ENCODE data around the gene ATP1B4.

ATP1B4 gene

GRCh38 chrX:120361764-120362305, at the start of gene ATP1B4:
Gene ATP1B4, plus strand, starts transcription at chrX:120362089. Its CDS starts 80 bp downstream, at chrX:120362169.
- Histone ChIP-seq H3K27me3 (ENCODE audit: insufficient read depth, low read length) (no peaks in the 10 kb centered on the region), H3K27ac (ENCODE audit: low read length) (no peak within 1 kb of the TSS), H3K9ac (ENCODE audit: low read depth, low read length) (no peak within 1 kb of the TSS), H3K9me3 (ENCODE audit: insufficient read depth, low read depth, low read length) (no peaks in the 10 kb centered on the region), H3K36me3 (ENCODE audit: insufficient read depth, low read depth, low read length) (no peaks in the 10 kb centered on the region), H3K4me3 (ENCODE audit: low read length) (no peak within 1 kb of the TSS), H3K4me1 (ENCODE audit: insufficient read depth, low read length) (no peaks in the 10 kb centered on the region)

GRCh38 chrX:120315776-120316175, 46.1 kb upstream of the ATP1B4 start:
- H3K9me3 ChIP-seq (ENCODE audit: insufficient read depth, low read depth, low read length), result no peaks in the 10 kb centered on the region
- H3K4me3 ChIP-seq (ENCODE audit: low read length), result no peak overlapping the region
- peaks cover 41% of the 10 kb centered on the region for H3K27me3 ChIP-seq (ENCODE audit: insufficient read depth, low read length)
- H3K9ac ChIP-seq (ENCODE audit: low read depth, low read length), result no peak overlapping the region
- no peaks in the 10 kb centered on the region for H3K4me1 ChIP-seq (ENCODE audit: insufficient read depth, low read length)
- H3K27ac ChIP-seq (ENCODE audit: low read length), result no peak overlapping the region
- no peaks in the 10 kb centered on the region for H3K36me3 ChIP-seq (ENCODE audit: insufficient read depth, low read depth, low read length)

- no peaks in the 10 kb centered on the region for H3K4me1 ChIP-seq (ENCODE audit: insufficient read depth, low read length)
- H3K9ac ChIP-seq (ENCODE audit: low read depth, low read length), result no peak overlapping the region
- H3K27me3 ChIP-seq (ENCODE audit: insufficient read depth, low read length), result peaks cover 31% of the 10 kb centered on the region
- H3K36me3 ChIP-seq (ENCODE audit: insufficient read depth, low read depth, low read length), result no peaks in the 10 kb centered on the region
- no peak overlapping the region for H3K27ac ChIP-seq (ENCODE audit: low read length)
- no peaks in the 10 kb centered on the region for H3K9me3 ChIP-seq (ENCODE audit: insufficient read depth, low read depth, low read length)
- no peak overlapping the region for H3K4me3 ChIP-seq (ENCODE audit: low read length)
Measured at GRCh38 chrX:120316587-120317283, 45.2 kb upstream of the ATP1B4 start.

- no peak overlapping the region for H3K27ac ChIP-seq (ENCODE audit: low read length)
- H3K36me3 ChIP-seq (ENCODE audit: insufficient read depth, low read depth, low read length), result no peaks in the 10 kb centered on the region
- no peak overlapping the region for H3K4me3 ChIP-seq (ENCODE audit: low read length)
- H3K9ac ChIP-seq (ENCODE audit: low read depth, low read length), result no peak overlapping the region
- H3K27me3 ChIP-seq (ENCODE audit: insufficient read depth, low read length), result peaks cover 15% of the 10 kb centered on the region
- no peaks in the 10 kb centered on the region for H3K9me3 ChIP-seq (ENCODE audit: insufficient read depth, low read depth, low read length)
- no peaks in the 10 kb centered on the region for H3K4me1 ChIP-seq (ENCODE audit: insufficient read depth, low read length)
Measured at GRCh38 chrX:120318411-120318810, 43.5 kb upstream of the ATP1B4 start.

DNA sequence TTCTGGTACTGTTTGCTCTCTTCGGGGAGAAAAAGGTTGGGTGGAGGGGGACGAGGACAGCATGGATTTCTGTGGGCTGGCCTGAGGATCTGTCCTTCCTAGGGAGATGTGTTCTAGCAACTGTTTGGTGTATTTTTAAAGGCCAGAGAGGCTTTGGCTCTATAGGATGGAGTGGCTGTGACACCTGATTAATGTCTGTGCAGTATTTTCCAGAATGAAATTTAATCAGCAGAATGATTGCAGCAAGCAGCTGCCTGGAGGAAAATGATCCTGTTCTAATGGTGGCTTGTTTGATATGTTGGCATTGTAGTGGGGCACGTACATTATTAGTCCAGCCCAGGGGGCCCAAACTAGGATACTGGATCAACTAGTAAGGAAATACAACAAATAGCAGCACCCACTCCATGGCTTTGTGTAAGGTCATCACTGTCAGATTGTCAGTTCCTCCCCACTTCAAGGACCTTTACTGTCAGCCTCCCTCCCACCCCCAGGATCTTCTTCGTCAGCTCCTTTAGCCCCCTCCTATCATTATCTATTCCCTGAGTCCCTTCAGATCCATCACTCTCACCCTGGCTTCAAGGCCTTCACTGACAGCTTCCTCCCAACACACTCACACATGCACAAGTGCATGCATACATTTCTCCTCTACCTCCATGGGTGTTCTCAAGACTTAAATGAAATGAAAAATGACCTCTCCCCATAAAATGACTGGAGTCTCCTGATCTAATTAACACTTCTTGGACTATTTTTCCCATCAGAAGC, 40.2 kb upstream of the ATP1B4 start:
- Histone ChIP-seq H3K27me3 (ENCODE audit: insufficient read depth, low read length) (peaks cover 4% of the 10 kb centered on the region; the same call in 1 of the 2 replicates), H3K9ac (ENCODE audit: low read depth, low read length) (no peak overlapping the region), H3K9me3 (ENCODE audit: insufficient read depth, low read depth, low read length) (no peaks in the 10 kb centered on the region), H3K4me1 (ENCODE audit: insufficient read depth, low read length) (no peaks in the 10 kb centered on the region), H3K27ac (ENCODE audit: low read length) (no peak overlapping the region), H3K4me3 (ENCODE audit: low read length) (no peak overlapping the region), H3K36me3 (ENCODE audit: insufficient read depth, low read depth, low read length) (no peaks in the 10 kb centered on the region)

GRCh38 chrX:120331116-120331515, 30.8 kb upstream of the ATP1B4 start:
- Histone ChIP-seq H3K4me3 (ENCODE audit: low read length) (no peak overlapping the region), H3K36me3 (ENCODE audit: insufficient read depth, low read depth, low read length) (no peaks in the 10 kb centered on the region), H3K4me1 (ENCODE audit: insufficient read depth, low read length) (peaks cover 12% of the 10 kb centered on the region; the same call in 1 of the 2 replicates), H3K9ac (ENCODE audit: low read depth, low read length) (no peak overlapping the region), H3K27ac (ENCODE audit: low read length) (no peak overlapping the region), H3K9me3 (ENCODE audit: insufficient read depth, low read depth, low read length) (peaks cover under 1% of the 10 kb centered on the region; the same call in 1 of the 2 replicates), H3K27me3 (ENCODE audit: insufficient read depth, low read length) (no peaks in the 10 kb centered on the region)

DNA sequence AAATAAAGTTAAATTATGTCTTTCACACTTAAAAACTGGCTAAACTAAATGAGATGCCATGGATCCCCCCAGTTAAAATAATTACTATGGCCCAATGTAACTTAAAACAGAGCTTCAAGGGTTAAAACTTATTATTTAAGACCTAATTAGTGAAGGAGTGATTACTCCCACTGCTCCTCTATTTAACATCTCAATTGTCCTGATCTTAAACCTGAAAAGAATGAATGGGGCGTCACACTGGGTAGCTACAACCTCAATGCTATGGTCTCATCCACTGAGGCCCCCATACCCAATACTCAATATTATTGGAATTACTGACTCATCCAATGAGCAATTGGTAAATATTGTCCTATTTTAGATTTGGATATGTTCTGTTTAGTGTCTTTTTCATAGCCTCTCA, 29.5 kb upstream of the ATP1B4 start:
- Histone ChIP-seq H3K9ac (ENCODE audit: low read depth, low read length) (no peak overlapping the region), H3K9me3 (ENCODE audit: insufficient read depth, low read depth, low read length) (peaks cover 12% of the 10 kb centered on the region), H3K27ac (ENCODE audit: low read length) (peak overlapping the region; percentile 28), H3K36me3 (ENCODE audit: insufficient read depth, low read depth, low read length) (no peaks in the 10 kb centered on the region), H3K27me3 (ENCODE audit: insufficient read depth, low read length) (no peaks in the 10 kb centered on the region), H3K4me3 (ENCODE audit: low read length) (peak overlapping the region; percentile 47; the same call in 1 of the 2 replicates), H3K4me1 (ENCODE audit: insufficient read depth, low read length) (peaks cover 12% of the 10 kb centered on the region; the same call in 1 of the 2 replicates)

- Histone ChIP-seq H3K4me3 (ENCODE audit: low read length) (no peak overlapping the region), H3K27ac (ENCODE audit: low read length) (no peak overlapping the region), H3K4me1 (ENCODE audit: insufficient read depth, low read length) (peaks cover 12% of the 10 kb centered on the region; the same call in 1 of the 2 replicates), H3K9me3 (ENCODE audit: insufficient read depth, low read depth, low read length) (peaks cover 12% of the 10 kb centered on the region), H3K27me3 (ENCODE audit: insufficient read depth, low read length) (no peaks in the 10 kb centered on the region), H3K36me3 (ENCODE audit: insufficient read depth, low read depth, low read length) (no peaks in the 10 kb centered on the region), H3K9ac (ENCODE audit: low read depth, low read length) (no peak overlapping the region)
Measured at GRCh38 chrX:120334151-120334550, 27.7 kb upstream of the ATP1B4 start.

DNA sequence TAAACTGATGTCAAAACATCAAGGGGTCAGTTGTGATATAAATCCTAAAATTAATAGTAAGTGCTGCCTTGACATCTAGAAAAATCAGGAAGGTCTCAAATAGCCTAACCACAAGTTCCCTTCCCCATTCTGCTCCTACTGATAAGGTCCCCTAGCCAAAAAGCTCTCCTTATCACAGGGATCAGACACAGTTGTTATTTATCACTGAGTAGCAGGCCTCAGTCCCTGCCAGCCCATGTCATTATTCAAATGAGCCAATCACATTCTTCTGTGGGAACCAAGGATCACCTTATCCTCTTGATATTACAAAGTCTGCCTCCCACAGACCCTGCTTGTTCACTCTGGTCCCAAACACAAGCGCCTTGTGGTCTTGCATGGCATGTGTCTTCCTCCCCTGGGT, 27.3 kb upstream of the ATP1B4 start:
- Histone ChIP-seq H3K4me3 (ENCODE audit: low read length) (no peak overlapping the region), H3K27me3 (ENCODE audit: insufficient read depth, low read length) (no peaks in the 10 kb centered on the region), H3K27ac (ENCODE audit: low read length) (no peak overlapping the region), H3K9me3 (ENCODE audit: insufficient read depth, low read depth, low read length) (peaks cover 12% of the 10 kb centered on the region), H3K9ac (ENCODE audit: low read depth, low read length) (no peak overlapping the region), H3K36me3 (ENCODE audit: insufficient read depth, low read depth, low read length) (no peaks in the 10 kb centered on the region), H3K4me1 (ENCODE audit: insufficient read depth, low read length) (peaks cover 12% of the 10 kb centered on the region; the same call in 1 of the 2 replicates)

- no peak overlapping the region for H3K4me3 ChIP-seq (ENCODE audit: low read length)
- H3K27ac ChIP-seq (ENCODE audit: low read length), result no peak overlapping the region
- peaks cover 12% of the 10 kb centered on the region; the same call in 1 of the 2 replicates for H3K4me1 ChIP-seq (ENCODE audit: insufficient read depth, low read length)
- no peaks in the 10 kb centered on the region for H3K36me3 ChIP-seq (ENCODE audit: insufficient read depth, low read depth, low read length)
- H3K9me3 ChIP-seq (ENCODE audit: insufficient read depth, low read depth, low read length), result peaks cover 12% of the 10 kb centered on the region
- no peaks in the 10 kb centered on the region for H3K27me3 ChIP-seq (ENCODE audit: insufficient read depth, low read length)
- no peak overlapping the region for H3K9ac ChIP-seq (ENCODE audit: low read depth, low read length)
Measured at GRCh38 chrX:120335289-120335688, 26.6 kb upstream of the ATP1B4 start.

DNA sequence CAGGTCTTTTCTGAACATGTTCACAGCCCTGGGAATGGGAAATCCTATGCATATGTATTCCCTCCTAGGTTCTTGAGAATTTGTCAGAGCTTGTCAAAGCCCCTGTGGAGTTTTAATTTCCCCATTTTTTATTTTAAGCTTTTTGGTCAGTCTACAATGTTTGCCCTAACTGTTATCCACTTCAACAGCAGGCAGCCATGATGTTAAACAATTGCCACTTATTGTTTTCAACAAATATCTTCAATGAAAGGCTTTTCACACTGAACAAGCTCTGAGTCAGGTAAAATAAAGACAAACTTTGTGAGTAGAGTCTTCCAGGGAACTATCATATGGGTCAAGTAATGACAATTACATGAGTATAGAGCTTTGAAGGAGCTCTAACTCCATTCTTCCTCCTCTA, 25.0 kb upstream of the ATP1B4 start:
- no peaks in the 10 kb centered on the region for H3K27me3 ChIP-seq (ENCODE audit: insufficient read depth, low read length)
- H3K27ac ChIP-seq (ENCODE audit: low read length), result no peak overlapping the region
- no peak overlapping the region for H3K4me3 ChIP-seq (ENCODE audit: low read length)
- H3K36me3 ChIP-seq (ENCODE audit: insufficient read depth, low read depth, low read length), result no peaks in the 10 kb centered on the region
- H3K4me1 ChIP-seq (ENCODE audit: insufficient read depth, low read length), result peaks cover 11% of the 10 kb centered on the region; the same call in 1 of the 2 replicates
- H3K9me3 ChIP-seq (ENCODE audit: insufficient read depth, low read depth, low read length), result peaks cover 12% of the 10 kb centered on the region
- no peak overlapping the region for H3K9ac ChIP-seq (ENCODE audit: low read depth, low read length)
